ENCODE data around the gene LIME1. TPM values are rescaled to one million over a fixed set of nuclear protein-coding genes. Genes with fewer than 3 reads are reported as not detected.
A peak's percentile ranks its signal among the peaks of the same experiment; 100 is the strongest.

LIME1 gene
- total and polyA plus RNA-seq, 4 donors = 21.2 to 69.0 (median 51.6) TPM

- no peak overlapping the region for H3K4me3 ChIP-seq (ENCODE audit: low read depth in 1 of 3, low read length in 3 of 3)
- no peaks in the 10 kb centered on the region for H3K27me3 ChIP-seq (ENCODE audit: control insufficient read depth in 4 of 4, insufficient read depth in 4 of 4, low read length in 3 of 4)
- WGBS = 67% methylated on average over 45 of the region's 45 CpGs
- DNase-seq (ENCODE audit: low spot score) = no peak
- H3K9ac ChIP-seq (ENCODE audit: low read depth in 1 of 2, low read length in 2 of 2) = no peak overlapping the region
- no peaks in the 10 kb centered on the region for H3K4me1 ChIP-seq (ENCODE audit: control insufficient read depth in 4 of 4, insufficient read depth in 4 of 4, low read length in 3 of 4)
- H3K27ac ChIP-seq (ENCODE audit: low read depth in 1 of 2, low read length in 2 of 2) = peak overlapping the region in 1 of 2 donors; percentile 20
- TF ChIP-seq YY1 (IDR thresholded peaks at IDR 0.05) (no peak), HNF4A (conservative IDR thresholded peaks at IDR 0.05) (no peak), RAD21 (IDR thresholded peaks at IDR 0.05) (no peak), NR2F2 (IDR thresholded peaks at IDR 0.05) (no peak)
- H3K9me3 ChIP-seq (ENCODE audit: control insufficient read depth in 4 of 4, low read length in 3 of 4) = no peaks in the 10 kb centered on the region
- H3K36me3 ChIP-seq (ENCODE audit: control insufficient read depth in 4 of 4, insufficient read depth in 3 of 4, low read depth in 1 of 4, low read length in 3 of 4) = no peaks in the 10 kb centered on the region
Measured at GRCh38 chr20:63751471-63752271, 15.2 kb downstream of the LIME1 start.

- H3K4me3 ChIP-seq (ENCODE audit: low read depth in 1 of 3, low read length in 3 of 3) = no peak overlapping the region
- H3K4me1 ChIP-seq (ENCODE audit: control insufficient read depth in 4 of 4, insufficient read depth in 4 of 4, low read length in 3 of 4) = no peaks in the 10 kb centered on the region
- no peaks in the 10 kb centered on the region for H3K36me3 ChIP-seq (ENCODE audit: control insufficient read depth in 4 of 4, insufficient read depth in 3 of 4, low read depth in 1 of 4, low read length in 3 of 4)
- TF ChIP-seq SP1 (IDR thresholded peaks at IDR 0.05) (no peak), FOXA1 (IDR thresholded peaks at IDR 0.05) (no peak), HNF4A (conservative IDR thresholded peaks at IDR 0.05) (no peak), FOXA2 (IDR thresholded peaks at IDR 0.05) (no peak), NR2F2 (IDR thresholded peaks at IDR 0.05) (no peak), YY1 (IDR thresholded peaks at IDR 0.05) (no peak), EGR1 (IDR thresholded peaks at IDR 0.05; ENCODE audit: low read depth in 2 of 2) (no peak), RAD21 (IDR thresholded peaks at IDR 0.05) (no peak), HNF4G (IDR thresholded peaks at IDR 0.05) (no peak), TAF1 (conservative IDR thresholded peaks at IDR 0.05) (no peak), CTCF (IDR thresholded peaks at IDR 0.05; ENCODE audit: low read depth, low read length, missing input control) (no peak)
- TF ChIP-seq, protein P1, sequence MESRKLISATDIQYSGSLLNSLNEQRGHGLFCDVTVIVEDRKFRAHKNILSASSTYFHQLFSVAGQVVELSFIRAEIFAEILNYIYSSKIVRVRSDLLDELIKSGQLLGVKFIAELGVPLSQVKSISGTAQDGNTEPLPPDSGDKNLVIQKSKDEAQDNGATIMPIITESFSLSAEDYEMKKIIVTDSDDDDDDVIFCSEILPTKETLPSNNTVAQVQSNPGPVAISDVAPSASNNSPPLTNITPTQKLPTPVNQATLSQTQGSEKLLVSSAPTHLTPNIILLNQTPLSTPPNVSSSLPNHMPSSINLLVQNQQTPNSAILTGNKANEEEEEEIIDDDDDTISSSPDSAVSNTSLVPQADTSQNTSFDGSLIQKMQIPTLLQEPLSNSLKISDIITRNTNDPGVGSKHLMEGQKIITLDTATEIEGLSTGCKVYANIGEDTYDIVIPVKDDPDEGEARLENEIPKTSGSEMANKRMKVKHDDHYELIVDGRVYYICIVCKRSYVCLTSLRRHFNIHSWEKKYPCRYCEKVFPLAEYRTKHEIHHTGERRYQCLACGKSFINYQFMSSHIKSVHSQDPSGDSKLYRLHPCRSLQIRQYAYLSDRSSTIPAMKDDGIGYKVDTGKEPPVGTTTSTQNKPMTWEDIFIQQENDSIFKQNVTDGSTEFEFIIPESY (IDR thresholded peaks at IDR 0.05) = no peak
- TF ChIP-seq, protein P2, sequence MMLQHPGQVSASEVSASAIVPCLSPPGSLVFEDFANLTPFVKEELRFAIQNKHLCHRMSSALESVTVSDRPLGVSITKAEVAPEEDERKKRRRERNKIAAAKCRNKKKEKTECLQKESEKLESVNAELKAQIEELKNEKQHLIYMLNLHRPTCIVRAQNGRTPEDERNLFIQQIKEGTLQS (IDR thresholded peaks at IDR 0.05) = no peak
- no peaks in the 10 kb centered on the region for H3K27me3 ChIP-seq (ENCODE audit: control insufficient read depth in 4 of 4, insufficient read depth in 4 of 4, low read length in 3 of 4)
- H3K27ac ChIP-seq (ENCODE audit: low read depth in 1 of 2, low read length in 2 of 2) = no peak overlapping the region
- no peaks in the 10 kb centered on the region for H3K9me3 ChIP-seq (ENCODE audit: control insufficient read depth in 4 of 4, low read length in 3 of 4)
- WGBS = 95% methylated on average over 50 of the region's 50 CpGs
- H3K9ac ChIP-seq (ENCODE audit: low read depth in 1 of 2, low read length in 2 of 2) = no peak overlapping the region
- DNase-seq (ENCODE audit: low spot score) = no peak
Measured at GRCh38 chr20:63752411-63753101, 16.1 kb downstream of the LIME1 start.

All from liver (tissue), 9 donors.